GM19328 (cell line): ENCODE measurements around the gene TESPA1.
"Not testable (repeated sequence)": the region's sequence is repeated elsewhere in the genome, so short reads cannot be mapped to it uniquely, and the experiment has no call there.

Source experiments
- ATAC-seq: cut with Tn5 transposase; IDR thresholded peaks from one replicate; pipeline ENCODE4 v1.9.1; 2021; ENCODE audit warnings: mild to moderate bottlenecking, moderate library complexity; ENCODE audit not compliant: unreplicated experiment

Gene TESPA1

GRCh38 chr12:54949073-54949711 lies 35.4 kb downstream of the TESPA1 start:
- ATAC-seq = no peak

DNA sequence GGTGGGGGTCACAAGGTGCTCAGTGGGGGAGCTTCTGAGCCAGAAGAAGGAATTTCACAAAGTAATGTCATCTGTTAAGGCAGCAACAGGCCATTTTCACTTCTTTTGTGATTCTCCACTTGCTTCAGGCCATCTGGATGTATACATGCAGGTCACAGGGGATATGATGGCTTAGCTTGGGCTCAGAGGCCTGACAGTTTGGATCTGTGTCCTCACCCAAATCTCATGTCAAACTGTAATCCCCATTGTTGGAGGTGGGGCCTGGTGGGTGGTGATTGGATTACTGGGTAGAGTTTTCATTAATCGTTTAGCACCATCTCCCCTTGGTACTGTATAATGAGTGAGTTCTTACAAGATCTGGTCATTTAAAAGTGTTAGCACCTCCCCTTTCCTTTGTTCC lies 36.4 kb downstream of the TESPA1 start:
- no peak for ATAC-seq

DNA sequence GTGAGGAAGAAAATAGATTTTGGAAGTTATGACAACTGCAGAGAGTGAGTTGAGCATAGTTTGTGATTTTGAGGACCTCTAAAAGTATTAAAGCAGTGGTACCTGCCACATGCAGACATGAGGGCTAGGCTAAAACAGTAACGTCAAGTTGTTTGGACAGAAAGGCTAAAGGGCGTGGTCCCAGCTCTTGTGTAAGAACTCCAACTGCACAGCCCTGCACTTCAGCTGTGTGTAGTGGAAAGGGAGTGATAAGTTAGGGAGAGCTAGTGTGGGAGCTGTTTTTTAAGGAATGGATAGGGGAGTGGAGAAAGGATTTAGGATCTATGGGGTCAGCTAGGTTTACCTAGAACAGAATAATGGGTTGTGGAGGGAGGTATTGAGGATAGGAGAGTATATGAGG lies 39.5 kb downstream of the TESPA1 start:
- ATAC-seq = no peak

GRCh38 chr12:54943292-54943691 lies 41.3 kb downstream of the TESPA1 start:
- not testable (repeated sequence) for ATAC-seq

DNA sequence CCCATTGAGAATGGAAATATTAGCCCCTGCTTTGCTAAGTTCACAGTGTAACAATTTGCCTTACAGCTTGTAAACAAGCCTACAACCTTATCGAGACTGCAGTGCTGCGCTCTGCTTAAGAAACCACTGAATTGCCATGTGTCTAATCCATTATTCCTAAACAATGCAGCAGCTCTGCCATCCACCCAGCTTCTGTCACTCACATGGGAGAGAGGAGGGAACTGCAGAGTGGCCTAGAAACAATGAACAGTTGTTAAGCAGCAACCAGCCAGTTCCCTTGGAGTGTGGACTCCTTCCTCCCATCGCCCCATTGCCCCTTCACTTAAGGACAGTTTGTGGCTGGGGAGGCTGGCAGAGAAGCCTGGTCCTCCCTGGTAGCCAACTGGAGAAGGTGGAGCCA lies 42.9 kb downstream of the TESPA1 start:
- ATAC-seq = no peak

GRCh38 chr12:54940727-54941315 lies 43.7 kb downstream of the TESPA1 start:
- ATAC-seq = no peak

DNA sequence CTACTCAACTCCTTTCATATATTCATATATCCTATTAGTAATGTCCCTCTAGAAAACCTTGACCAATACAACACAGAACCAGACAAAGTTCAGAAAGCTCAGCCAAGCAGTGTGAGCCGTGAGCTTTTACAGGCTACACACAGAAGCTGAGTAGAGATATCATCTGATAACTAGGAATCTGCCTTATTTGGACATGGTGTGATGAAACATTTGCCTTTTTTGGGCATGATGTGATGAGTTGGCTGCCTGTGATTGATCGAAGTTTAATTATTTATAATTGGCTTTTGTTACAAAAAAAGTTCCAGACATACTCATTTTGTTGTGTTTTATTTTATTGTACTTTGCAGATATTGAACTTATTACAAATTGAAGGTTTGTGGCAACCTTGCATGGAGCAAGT lies 46.6 kb downstream of the TESPA1 start:
- ATAC-seq = no peak

DNA sequence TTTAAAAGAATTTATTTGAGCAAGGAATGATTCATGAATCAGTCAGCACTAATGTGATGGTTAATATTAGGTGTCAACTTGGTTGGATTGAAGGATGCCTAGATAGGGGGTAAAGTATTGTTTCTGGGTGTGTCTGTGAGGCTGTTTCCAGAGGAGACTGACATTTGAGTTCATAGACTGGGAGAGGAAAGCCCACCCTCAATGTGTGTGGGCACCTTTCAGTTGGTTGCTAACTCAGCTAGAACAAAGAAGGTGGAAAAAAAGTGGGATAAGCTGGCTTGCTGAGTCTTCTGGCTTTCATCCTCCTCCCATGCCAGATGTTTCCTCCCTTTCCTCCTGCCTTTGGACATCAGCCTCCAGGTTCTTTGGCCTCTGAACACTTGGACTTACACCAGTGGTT lies 47.2 kb downstream of the TESPA1 start:
- ATAC-seq = no peak

DNA sequence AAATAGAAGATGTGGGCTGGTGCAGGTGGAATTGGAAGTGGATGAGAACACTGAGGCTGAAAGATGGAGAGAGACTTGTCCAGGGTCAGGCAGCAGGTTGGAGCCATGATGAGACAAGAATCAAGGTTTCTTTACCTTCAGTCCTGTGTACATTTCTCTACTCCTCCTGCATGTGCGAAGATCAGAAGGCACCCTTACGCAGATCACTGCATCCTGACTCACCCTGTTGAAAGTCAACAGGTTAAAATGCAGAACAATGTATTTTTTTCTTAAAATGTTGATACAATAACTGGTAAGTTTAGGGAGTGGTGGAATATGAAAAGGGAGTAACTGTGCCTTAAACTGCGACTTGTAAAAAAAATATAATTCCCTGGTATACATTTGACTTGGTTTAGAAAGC lies 47.8 kb downstream of the TESPA1 start:
- no peak for ATAC-seq

GRCh38 chr12:54935235-54935951 lies 49.2 kb downstream of the TESPA1 start:
- peak; percentile 93 for ATAC-seq

DNA sequence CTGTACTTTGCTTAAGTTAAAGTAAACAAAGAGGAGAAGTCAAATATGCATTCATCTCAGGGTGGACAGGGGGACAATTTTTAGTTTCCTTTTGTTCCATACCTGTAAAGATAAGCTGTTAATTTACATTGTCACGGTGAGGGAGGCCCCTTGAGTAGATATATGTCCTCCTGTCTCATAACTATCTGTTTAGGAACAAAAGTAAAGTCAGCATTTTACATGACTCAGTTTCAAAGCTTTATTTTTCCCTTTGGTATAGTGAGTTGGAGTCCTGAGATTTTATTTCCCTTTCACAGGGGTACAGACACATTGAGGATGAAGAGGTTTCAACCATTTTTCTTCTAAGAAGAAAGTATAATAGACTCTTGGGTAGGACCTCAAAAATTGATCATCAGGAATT lies 50.1 kb downstream of the TESPA1 start:
- ATAC-seq = no peak

GRCh38 chr12:54933376-54933775 lies 51.2 kb downstream of the TESPA1 start:
- ATAC-seq = no peak

DNA sequence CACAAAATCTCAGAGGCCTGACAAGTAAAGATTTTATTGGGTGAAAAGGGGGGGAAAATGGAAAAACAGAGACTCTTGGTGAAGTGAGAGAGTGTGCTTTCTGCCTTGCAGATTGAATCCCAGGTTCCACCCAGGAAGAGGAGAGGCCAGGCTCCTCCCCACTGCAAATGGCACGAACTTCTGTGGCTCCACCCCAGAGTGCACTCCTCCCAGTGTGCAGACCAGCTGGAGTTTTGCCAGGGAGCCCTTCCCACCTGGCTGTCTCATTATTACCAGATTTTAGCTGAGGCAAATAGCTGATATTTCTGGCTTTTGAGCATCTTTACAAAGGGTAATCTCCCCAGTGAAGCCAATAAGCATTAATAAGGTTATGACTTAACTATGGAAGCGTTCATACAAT lies 51.9 kb downstream of the TESPA1 start:
- no peak for ATAC-seq

GRCh38 chr12:54932038-54932437 lies 52.5 kb downstream of the TESPA1 start:
- no peak for ATAC-seq

- ATAC-seq = no peak
These were observed 54.6 kb downstream of the TESPA1 start for GRCh38 chr12:54929998-54930397.

DNA sequence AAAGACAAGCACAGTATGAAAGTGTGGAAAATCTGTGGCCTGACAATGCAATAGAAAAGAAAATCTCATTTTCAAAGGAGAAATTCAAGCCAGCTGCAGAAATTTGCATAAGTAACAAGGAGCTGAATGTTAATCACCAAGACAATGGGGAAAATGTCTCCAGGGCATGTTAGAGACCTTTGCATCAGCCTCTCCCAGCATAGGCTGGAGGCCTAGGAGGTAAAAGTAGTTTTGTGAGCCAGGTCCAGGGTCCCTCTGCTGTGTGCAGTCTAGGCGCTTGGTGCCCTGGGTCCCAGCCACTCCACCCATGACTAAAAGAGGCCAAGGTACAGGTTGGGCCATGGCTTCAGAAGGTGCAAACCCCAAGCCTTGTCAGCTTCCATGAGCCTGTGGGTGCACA lies 58.3 kb downstream of the TESPA1 start:
- ATAC-seq = no peak

- no peak for ATAC-seq
These were observed 59.4 kb downstream of the TESPA1 start for GRCh38 chr12:54924972-54925707.

GRCh38 chr12:54917001-54917488 lies 67.5 kb downstream of the TESPA1 start:
- ATAC-seq = no peak
